ENCODE results near the gene HIVEP1.

Gene HIVEP1

DNA sequence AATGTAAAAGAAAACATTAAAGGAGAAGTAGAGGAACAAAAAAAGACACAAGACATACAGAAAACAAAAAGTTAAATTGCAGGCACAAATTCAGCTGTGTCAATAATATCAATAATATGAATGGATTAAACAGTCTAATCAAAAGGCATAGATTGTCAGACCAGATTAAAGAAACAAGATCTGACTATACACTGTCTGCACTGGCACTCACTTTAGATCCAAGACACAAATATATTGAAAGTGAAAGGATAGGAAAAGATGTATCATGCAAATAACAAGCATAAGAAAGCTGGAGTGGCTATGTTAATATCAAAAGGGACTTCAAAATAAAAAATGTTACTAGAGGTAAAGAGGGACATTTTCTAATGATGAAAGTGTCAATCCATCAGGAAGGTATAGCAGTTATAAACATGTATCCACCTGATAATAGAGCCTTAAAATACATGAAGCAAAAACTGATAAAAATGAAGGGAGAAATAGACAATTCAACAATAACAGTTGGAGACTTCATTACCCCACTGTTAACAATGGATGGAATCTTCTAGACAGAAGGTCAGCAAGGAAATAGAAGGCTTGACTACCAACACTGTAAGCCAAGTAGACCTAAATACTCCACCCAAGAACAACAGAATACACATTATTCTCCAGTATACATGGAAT lies 89.7 kb downstream of the HIVEP1 start:
- H3K27ac ChIP-seq (ENCODE audit: extremely low read depth, low read depth, low read length) = no peak overlapping the region
- H3K4me3 ChIP-seq (ENCODE audit: low read depth, low read length) = no peak overlapping the region
- CTCF ChIA-PET = interaction anchor here (0.6 kb wide), 3 partner anchors 188 to 1013 kb away, joined by 3 read pairs; no protein-coding TSS in a partner anchor
- no peaks in the 10 kb centered on the region for H3K9me3 ChIP-seq (ENCODE audit: control insufficient read depth, insufficient read depth, low read depth, low read length)
- POLR2A ChIA-PET = no interaction called here
- 0 out of 2 replicates have a peak, but pooled peaks cover 2% of the 10 kb centered on the region for H3K4me1 ChIP-seq (ENCODE audit: control insufficient read depth, insufficient read depth, low read length)
- no peaks in the 10 kb centered on the region for H3K36me3 ChIP-seq (ENCODE audit: control insufficient read depth in 2 of 2, insufficient read depth in 1 of 2, low read length in 2 of 2)
- no peak for TF ChIP-seq BCL11B (tag by site-specific recombination; IDR thresholded peaks at IDR 0.05; ENCODE audit: low read depth)
- TF ChIP-seq, protein P1, sequence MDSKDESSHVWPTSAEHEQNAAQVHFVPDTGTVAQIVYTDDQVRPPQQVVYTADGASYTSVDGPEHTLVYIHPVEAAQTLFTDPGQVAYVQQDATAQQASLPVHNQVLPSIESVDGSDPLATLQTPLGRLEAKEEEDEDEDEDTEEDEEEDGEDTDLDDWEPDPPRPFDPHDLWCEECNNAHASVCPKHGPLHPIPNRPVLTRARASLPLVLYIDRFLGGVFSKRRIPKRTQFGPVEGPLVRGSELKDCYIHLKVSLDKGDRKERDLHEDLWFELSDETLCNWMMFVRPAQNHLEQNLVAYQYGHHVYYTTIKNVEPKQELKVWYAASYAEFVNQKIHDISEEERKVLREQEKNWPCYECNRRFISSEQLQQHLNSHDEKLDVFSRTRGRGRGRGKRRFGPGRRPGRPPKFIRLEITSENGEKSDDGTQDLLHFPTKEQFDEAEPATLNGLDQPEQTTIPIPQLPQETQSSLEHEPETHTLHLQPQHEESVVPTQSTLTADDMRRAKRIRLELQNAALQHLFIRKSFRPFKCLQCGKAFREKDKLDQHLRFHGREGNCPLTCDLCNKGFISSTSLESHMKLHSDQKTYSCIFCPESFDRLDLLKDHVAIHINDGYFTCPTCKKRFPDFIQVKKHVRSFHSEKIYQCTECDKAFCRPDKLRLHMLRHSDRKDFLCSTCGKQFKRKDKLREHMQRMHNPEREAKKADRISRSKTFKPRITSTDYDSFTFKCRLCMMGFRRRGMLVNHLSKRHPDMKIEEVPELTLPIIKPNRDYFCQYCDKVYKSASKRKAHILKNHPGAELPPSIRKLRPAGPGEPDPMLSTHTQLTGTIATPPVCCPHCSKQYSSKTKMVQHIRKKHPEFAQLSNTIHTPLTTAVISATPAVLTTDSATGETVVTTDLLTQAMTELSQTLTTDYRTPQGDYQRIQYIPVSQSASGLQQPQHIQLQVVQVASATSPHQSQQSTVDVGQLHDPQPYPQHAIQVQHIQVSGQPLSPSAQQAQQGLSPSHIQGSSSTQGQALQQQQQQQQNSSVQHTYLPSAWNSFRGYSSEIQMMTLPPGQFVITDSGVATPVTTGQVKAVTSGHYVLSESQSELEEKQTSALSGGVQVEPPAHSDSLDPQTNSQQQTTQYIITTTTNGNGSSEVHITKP (tag by site-specific recombination; IDR thresholded peaks at IDR 0.05) = peak; percentile 71

DNA sequence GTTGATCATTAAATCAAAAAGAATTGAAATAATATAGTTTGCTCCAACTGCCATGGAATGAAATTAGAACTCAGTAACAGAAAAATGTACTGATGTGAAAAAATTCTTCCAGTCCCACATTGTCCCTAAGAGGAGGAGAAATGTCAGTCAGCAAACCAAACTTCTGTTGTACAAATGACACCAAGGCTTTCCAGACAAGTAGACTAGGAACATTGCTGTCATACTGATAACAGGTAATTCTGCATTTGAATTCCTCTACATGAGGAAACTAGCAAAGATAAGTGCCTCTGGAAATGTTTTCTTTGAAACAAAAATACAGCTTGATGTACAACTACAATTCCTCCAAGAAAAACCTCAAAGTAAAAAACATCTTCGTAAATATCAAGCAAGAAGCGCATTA lies 90.2 kb downstream of the HIVEP1 start:
- no peak for TF ChIP-seq ZNF658 (tag by site-specific recombination; IDR thresholded peaks at IDR 0.05)
- no peak for TF ChIP-seq ZNF19 (tag by site-specific recombination; IDR thresholded peaks at IDR 0.05; ENCODE audit: low read depth)
- no peak for TF ChIP-seq ZNF248 (tag by site-specific recombination; IDR thresholded peaks at IDR 0.05)
- TF ChIP-seq WT1 (tag by site-specific recombination; IDR thresholded peaks at IDR 0.05) = no peak
- TF ChIP-seq, protein P2, sequence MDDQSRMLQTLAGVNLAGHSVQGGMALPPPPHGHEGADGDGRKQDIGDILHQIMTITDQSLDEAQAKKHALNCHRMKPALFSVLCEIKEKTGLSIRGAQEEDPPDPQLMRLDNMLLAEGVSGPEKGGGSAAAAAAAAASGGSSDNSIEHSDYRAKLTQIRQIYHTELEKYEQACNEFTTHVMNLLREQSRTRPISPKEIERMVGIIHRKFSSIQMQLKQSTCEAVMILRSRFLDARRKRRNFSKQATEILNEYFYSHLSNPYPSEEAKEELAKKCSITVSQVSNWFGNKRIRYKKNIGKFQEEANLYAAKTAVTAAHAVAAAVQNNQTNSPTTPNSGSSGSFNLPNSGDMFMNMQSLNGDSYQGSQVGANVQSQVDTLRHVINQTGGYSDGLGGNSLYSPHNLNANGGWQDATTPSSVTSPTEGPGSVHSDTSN (CRISPR knock-in tag; IDR thresholded peaks at IDR 0.05) = no peak
- TF ChIP-seq ZNF707 (tag by site-specific recombination; IDR thresholded peaks at IDR 0.05) = no peak
- TF ChIP-seq, protein P3, sequence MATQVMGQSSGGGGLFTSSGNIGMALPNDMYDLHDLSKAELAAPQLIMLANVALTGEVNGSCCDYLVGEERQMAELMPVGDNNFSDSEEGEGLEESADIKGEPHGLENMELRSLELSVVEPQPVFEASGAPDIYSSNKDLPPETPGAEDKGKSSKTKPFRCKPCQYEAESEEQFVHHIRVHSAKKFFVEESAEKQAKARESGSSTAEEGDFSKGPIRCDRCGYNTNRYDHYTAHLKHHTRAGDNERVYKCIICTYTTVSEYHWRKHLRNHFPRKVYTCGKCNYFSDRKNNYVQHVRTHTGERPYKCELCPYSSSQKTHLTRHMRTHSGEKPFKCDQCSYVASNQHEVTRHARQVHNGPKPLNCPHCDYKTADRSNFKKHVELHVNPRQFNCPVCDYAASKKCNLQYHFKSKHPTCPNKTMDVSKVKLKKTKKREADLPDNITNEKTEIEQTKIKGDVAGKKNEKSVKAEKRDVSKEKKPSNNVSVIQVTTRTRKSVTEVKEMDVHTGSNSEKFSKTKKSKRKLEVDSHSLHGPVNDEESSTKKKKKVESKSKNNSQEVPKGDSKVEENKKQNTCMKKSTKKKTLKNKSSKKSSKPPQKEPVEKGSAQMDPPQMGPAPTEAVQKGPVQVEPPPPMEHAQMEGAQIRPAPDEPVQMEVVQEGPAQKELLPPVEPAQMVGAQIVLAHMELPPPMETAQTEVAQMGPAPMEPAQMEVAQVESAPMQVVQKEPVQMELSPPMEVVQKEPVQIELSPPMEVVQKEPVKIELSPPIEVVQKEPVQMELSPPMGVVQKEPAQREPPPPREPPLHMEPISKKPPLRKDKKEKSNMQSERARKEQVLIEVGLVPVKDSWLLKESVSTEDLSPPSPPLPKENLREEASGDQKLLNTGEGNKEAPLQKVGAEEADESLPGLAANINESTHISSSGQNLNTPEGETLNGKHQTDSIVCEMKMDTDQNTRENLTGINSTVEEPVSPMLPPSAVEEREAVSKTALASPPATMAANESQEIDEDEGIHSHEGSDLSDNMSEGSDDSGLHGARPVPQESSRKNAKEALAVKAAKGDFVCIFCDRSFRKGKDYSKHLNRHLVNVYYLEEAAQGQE (tag by site-specific recombination; IDR thresholded peaks at IDR 0.05) = no peak
- TF ChIP-seq MEIS1 (CRISPR knock-in tag; IDR thresholded peaks at IDR 0.05; ENCODE audit: borderline replicate concordance) = no peak
- TF ChIP-seq, protein P4, sequence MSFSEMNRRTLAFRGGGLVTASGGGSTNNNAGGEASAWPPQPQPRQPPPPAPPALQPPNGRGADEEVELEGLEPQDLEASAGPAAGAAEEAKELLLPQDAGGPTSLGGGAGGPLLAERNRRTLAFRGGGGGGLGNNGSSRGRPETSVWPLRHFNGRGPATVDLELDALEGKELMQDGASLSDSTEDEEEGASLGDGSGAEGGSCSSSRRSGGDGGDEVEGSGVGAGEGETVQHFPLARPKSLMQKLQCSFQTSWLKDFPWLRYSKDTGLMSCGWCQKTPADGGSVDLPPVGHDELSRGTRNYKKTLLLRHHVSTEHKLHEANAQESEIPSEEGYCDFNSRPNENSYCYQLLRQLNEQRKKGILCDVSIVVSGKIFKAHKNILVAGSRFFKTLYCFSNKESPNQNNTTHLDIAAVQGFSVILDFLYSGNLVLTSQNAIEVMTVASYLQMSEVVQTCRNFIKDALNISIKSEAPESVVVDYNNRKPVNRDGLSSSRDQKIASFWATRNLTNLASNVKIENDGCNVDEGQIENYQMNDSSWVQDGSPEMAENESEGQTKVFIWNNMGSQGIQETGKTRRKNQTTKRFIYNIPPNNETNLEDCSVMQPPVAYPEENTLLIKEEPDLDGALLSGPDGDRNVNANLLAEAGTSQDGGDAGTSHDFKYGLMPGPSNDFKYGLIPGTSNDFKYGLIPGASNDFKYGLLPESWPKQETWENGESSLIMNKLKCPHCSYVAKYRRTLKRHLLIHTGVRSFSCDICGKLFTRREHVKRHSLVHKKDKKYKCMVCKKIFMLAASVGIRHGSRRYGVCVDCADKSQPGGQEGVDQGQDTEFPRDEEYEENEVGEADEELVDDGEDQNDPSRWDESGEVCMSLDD (tag by site-specific recombination; IDR thresholded peaks at IDR 0.05) = no peak
- TF ChIP-seq, protein P5, sequence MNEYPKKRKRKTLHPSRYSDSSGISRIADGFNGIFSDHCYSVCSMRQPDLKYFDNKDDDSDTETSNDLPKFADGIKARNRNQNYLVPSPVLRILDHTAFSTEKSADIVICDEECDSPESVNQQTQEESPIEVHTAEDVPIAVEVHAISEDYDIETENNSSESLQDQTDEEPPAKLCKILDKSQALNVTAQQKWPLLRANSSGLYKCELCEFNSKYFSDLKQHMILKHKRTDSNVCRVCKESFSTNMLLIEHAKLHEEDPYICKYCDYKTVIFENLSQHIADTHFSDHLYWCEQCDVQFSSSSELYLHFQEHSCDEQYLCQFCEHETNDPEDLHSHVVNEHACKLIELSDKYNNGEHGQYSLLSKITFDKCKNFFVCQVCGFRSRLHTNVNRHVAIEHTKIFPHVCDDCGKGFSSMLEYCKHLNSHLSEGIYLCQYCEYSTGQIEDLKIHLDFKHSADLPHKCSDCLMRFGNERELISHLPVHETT (tag by site-specific recombination; IDR thresholded peaks at IDR 0.05) = no peak
- TF ChIP-seq ZNF350 (tag by site-specific recombination; IDR thresholded peaks at IDR 0.05) = no peak
- TF ChIP-seq ZNF791 (tag by site-specific recombination; IDR thresholded peaks at IDR 0.05) = no peak
- TF ChIP-seq ZNF555 (tag by site-specific recombination; conservative IDR thresholded peaks at IDR 0.05) = no peak
- no peak for TF ChIP-seq BCL11A (tag by site-specific recombination; IDR thresholded peaks at IDR 0.05; ENCODE audit: low read depth)
- TF ChIP-seq SALL2 (tag by site-specific recombination; IDR thresholded peaks at IDR 0.05; ENCODE audit: borderline replicate concordance) = no peak
- no peak for TF ChIP-seq ZNF768 (tag by site-specific recombination; IDR thresholded peaks at IDR 0.05)
- Histone ChIP-seq H3K9me3 (ENCODE audit: control insufficient read depth, insufficient read depth, low read depth, low read length) (no peaks in the 10 kb centered on the region), H3K36me3 (ENCODE audit: control insufficient read depth in 2 of 2, insufficient read depth in 1 of 2, low read length in 2 of 2) (peaks cover 0 to 3% of the 10 kb centered on the region in 2 experiments; a peak in 1 of 3 replicates), H3K4me1 (ENCODE audit: control insufficient read depth, insufficient read depth, low read length) (0 out of 2 replicates have a peak, but pooled peaks cover 2% of the 10 kb centered on the region), H3K27ac (ENCODE audit: extremely low read depth, low read depth, low read length) (no peak overlapping the region), H3K4me3 (ENCODE audit: low read depth, low read length) (no peak overlapping the region)
- ChIA-PET CTCF (interaction anchor here (0.6 to 1.1 kb wide), 2 partner anchors 10 to 189 kb away, joined by 3 to 4 read pairs; no protein-coding TSS in a partner anchor), POLR2A (no interaction called here)

All from HEK293 (cell line).